ENCODE results near the gene ZBTB2. TPM values are rescaled to one million over a fixed set of nuclear protein-coding genes. Genes with fewer than 3 reads are reported as not detected.
A peak's percentile ranks its signal among the peaks of the same experiment; 100 is the strongest.

Gene ZBTB2
- total and polyA plus RNA-seq, 2 donors from 2014 or later, result 6.0 to 11.2 TPM

DNA sequence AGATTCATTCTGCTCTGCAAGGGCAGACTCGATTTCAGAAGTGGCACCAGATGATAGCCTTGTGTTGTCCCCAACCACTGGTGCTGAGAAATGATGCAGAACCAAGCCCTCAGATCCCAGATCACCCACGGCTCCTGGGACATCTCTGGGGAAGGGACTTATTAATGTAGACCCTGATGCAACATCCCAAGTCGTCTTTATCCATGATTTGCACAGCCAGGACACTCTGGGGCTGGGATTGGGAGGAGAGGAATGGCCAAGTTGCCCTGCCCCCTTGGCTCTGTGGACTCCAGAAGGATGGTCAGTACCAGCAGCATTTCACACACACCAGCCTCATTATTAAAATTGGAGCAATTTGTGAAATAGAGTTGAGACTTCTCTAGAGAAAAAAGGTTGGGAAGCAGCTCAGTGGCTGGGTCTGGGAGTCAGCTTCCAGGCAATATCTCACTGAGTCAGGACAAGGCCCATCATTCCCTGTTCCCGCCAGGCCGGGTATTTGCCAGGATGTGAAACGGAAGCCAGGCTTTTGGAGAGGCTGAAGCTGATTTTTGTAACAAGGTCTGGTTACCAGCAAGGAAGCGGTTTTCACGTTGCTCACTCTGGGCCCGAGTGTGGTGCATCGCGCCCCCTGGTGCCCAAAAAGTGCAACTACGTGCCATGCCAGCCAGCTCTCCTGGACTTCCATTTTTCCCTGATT lies 67.4 kb downstream of the ZBTB2 start:
- TF ChIP-seq, protein P1, sequence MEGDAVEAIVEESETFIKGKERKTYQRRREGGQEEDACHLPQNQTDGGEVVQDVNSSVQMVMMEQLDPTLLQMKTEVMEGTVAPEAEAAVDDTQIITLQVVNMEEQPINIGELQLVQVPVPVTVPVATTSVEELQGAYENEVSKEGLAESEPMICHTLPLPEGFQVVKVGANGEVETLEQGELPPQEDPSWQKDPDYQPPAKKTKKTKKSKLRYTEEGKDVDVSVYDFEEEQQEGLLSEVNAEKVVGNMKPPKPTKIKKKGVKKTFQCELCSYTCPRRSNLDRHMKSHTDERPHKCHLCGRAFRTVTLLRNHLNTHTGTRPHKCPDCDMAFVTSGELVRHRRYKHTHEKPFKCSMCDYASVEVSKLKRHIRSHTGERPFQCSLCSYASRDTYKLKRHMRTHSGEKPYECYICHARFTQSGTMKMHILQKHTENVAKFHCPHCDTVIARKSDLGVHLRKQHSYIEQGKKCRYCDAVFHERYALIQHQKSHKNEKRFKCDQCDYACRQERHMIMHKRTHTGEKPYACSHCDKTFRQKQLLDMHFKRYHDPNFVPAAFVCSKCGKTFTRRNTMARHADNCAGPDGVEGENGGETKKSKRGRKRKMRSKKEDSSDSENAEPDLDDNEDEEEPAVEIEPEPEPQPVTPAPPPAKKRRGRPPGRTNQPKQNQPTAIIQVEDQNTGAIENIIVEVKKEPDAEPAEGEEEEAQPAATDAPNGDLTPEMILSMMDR (IDR thresholded peaks at IDR 0.05; ENCODE audit: borderline replicate concordance, extremely low read depth, insufficient read depth), result peak; percentile 97
- Histone ChIP-seq H3K4me1 (ENCODE audit: control insufficient read depth in 2 of 3, insufficient read depth in 2 of 3, low read depth in 1 of 3, low read length in 3 of 3) (peaks cover 0 to 8% (median 8%) of the 10 kb centered on the region in 3 donors), H3K9me3 (ENCODE audit: control insufficient read depth in 2 of 3, insufficient read depth in 1 of 3, low read length in 3 of 3) (no peaks in the 10 kb centered on the region), H3K36me3 (ENCODE audit: control insufficient read depth in 2 of 3, insufficient read depth in 3 of 3, low read length in 3 of 3) (no peaks in the 10 kb centered on the region), H3K4me3 (ENCODE audit: low read length in 3 of 3) (no peak overlapping the region), H3K27ac (ENCODE audit: low read depth in 2 of 2, low read length in 2 of 2) (peak overlapping the region; percentile 23 to 55), H3K9ac (ENCODE audit: low read length in 3 of 3) (peak overlapping the region in 2 of 3 donors; percentile 26 to 36), H3K27me3 (ENCODE audit: control insufficient read depth, insufficient read depth, low read length) (no peaks in the 10 kb centered on the region)
- intact Hi-C loops (cut with DNase I), result no loop called here
- FAIRE-seq (no peak), DNase-seq (peak; percentile 87 to 94 (median 92))

DNA sequence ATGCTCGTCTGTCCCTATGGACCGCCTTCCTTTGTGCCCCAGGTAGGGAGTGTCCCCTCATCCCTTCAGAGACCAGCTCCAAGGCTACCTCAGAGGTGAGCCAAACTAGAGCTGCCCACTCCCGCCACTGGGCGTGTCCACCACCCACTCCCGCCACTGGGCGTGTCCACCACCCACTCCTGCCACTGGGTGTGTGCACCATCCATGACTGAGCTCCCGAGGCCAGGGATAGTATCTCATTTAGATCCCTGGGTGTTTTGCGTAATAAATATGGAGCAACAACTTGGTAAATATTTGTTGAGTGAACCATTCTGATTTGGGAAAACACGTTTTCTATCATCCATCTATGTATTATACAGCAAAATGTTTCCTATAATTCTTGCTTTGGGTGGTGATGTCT lies 68.8 kb downstream of the ZBTB2 start:
- H3K27ac ChIP-seq (ENCODE audit: low read depth in 2 of 2, low read length in 2 of 2), result no peak overlapping the region
- DNase-seq (no peak), FAIRE-seq (no peak)
- intact Hi-C loops (cut with DNase I), result no loop called here
- H3K4me1 ChIP-seq (ENCODE audit: control insufficient read depth in 2 of 3, insufficient read depth in 2 of 3, low read depth in 1 of 3, low read length in 3 of 3), result peaks cover 0 to 8% (median 8%) of the 10 kb centered on the region in 3 donors
- no peaks in the 10 kb centered on the region for H3K36me3 ChIP-seq (ENCODE audit: control insufficient read depth in 2 of 3, insufficient read depth in 3 of 3, low read length in 3 of 3)
- TF ChIP-seq, protein P1 (IDR thresholded peaks at IDR 0.05; ENCODE audit: borderline replicate concordance, extremely low read depth, insufficient read depth), result no peak
- H3K27me3 ChIP-seq (ENCODE audit: control insufficient read depth, insufficient read depth, low read length), result no peaks in the 10 kb centered on the region
- H3K9ac ChIP-seq (ENCODE audit: low read length in 3 of 3), result no peak overlapping the region
- no peaks in the 10 kb centered on the region for H3K9me3 ChIP-seq (ENCODE audit: control insufficient read depth in 2 of 3, insufficient read depth in 1 of 3, low read length in 3 of 3)
- H3K4me3 ChIP-seq (ENCODE audit: low read length in 3 of 3), result no peak overlapping the region

DNA sequence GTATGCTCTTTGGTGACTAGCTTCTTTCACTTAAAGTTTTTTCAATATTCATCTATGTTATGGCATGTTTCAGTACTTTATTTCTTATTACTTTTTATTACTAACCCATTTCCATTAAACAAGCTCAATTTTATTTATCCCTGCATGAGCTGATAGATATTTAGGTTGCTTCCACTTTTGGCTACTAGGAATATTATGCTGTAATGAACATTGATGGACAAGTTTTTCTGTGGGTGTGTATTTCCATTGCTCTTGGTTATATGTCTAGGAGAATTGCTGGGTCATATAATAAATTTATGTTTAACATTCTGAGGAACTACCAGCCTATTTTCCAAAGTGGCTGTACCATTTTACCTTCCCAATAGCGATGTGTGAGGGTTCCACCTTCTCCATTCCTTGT lies 69.9 kb downstream of the ZBTB2 start:
- no peak overlapping the region for H3K4me3 ChIP-seq (ENCODE audit: low read length in 3 of 3)
- intact Hi-C loops (cut with DNase I), result no loop called here
- no peak for FAIRE-seq
- no peaks in the 10 kb centered on the region for H3K27me3 ChIP-seq (ENCODE audit: control insufficient read depth, insufficient read depth, low read length)
- no peak overlapping the region for H3K27ac ChIP-seq (ENCODE audit: low read depth in 2 of 2, low read length in 2 of 2)
- TF ChIP-seq, protein P1 (IDR thresholded peaks at IDR 0.05; ENCODE audit: borderline replicate concordance, extremely low read depth, insufficient read depth), result no peak
- H3K9me3 ChIP-seq (ENCODE audit: control insufficient read depth in 2 of 3, insufficient read depth in 1 of 3, low read length in 3 of 3), result no peaks in the 10 kb centered on the region
- H3K9ac ChIP-seq (ENCODE audit: low read length in 3 of 3), result no peak overlapping the region
- no peaks in the 10 kb centered on the region for H3K36me3 ChIP-seq (ENCODE audit: control insufficient read depth in 2 of 3, insufficient read depth in 3 of 3, low read length in 3 of 3)
- no peak for DNase-seq
- H3K4me1 ChIP-seq (ENCODE audit: control insufficient read depth in 2 of 3, insufficient read depth in 2 of 3, low read depth in 1 of 3, low read length in 3 of 3), result peaks cover 0 to 8% (median 8%) of the 10 kb centered on the region in 3 donors

All from kidney (tissue), 14 donors.